Esophagus squamous epithelium (tissue), 5 donors: ENCODE data around the gene ARRB1. TPM values are rescaled to one million over a fixed set of nuclear protein-coding genes. Genes with fewer than 3 reads are reported as not detected.

Experiments
- DNase-seq: peaks from one replicate; lab custom pipeline; 2025; lab: John Stamatoyannopoulos, UW
- H3K27ac ChIP-seq, 4 donors: fragments of 200-600 bp; sonication (generic); one replicate each; pipeline ENCODE4 v1.5.1; 2016 to 2019; ENCODE audit warnings: mild to moderate bottlenecking in 1 of 4
- H3K27me3 ChIP-seq, 4 donors: fragments of 200-600 bp; sonication (generic); 1 replicate in 3 of 4; 2 replicates in 1 of 4; pipeline versions ENCODE4 v1.5.1 to v1.6.0; 2017 to 2021; ENCODE audit warnings: antibody characterized with exemption in 1 of 4
- H3K36me3 ChIP-seq, 3 donors: fragments of 200-600 bp; sonication (generic); one replicate each; pipeline ENCODE4 v1.5.1; 2016 to 2019
- H3K4me1 ChIP-seq, 3 donors: fragments of 200-600 bp; sonication (generic); one replicate each; pipeline ENCODE4 v1.5.1; 2017 to 2019
- H3K4me3 ChIP-seq, 4 donors: fragments of 200-600 bp; sonication (generic); 1 replicate in 3 of 4; 2 replicates in 1 of 4; pipeline ENCODE4 v1.5.1; 2016 to 2019; ENCODE audit warnings: mild to moderate bottlenecking in 2 of 4, moderate library complexity in 1 of 4
- H3K9me3 ChIP-seq, 3 donors: fragments of 200-600 bp; sonication (generic); one replicate each; pipeline ENCODE4 v1.5.1; 2016 to 2019
- CTCF ChIP-seq, 6 experiments: fragments of 450-650 bp in 4 of 6; fragments of 200-600 bp in 2 of 6; sonication (generic) in 2 of 6; IDR thresholded peaks; one replicate each; pipeline ENCODE4 v1.5.1; 2016 to 2019; ENCODE audit warnings: antibody characterized with exemption in 6 of 6, mild to moderate bottlenecking in 4 of 6, moderate library complexity in 4 of 6
- POLR2A ChIP-seq, 4 donors: fragments of 450-650 bp; IDR thresholded peaks; one replicate each; pipeline ENCODE4 v1.6.1; 2017; ENCODE audit warnings: antibody characterized with exemption in 4 of 4, mild to moderate bottlenecking in 4 of 4, moderate library complexity in 3 of 4
- WGBS, 2 donors: methylation state at CpG; one replicate each; pipeline ENCODE4 v1.1.5; 2018; 5-methylcytosine and 5-hydroxymethylcytosine counted together
- intact Hi-C: fragments of 100-400 bp; cut with DNase I; formaldehyde crosslinking; loops from one replicate; pipeline ENCODE4 v1.15.0; 2022
- total RNA-seq, 4 donors: library from RNA; depleted of rRNA; stranded (reverse); fragments of >200 nt; gene quantifications; one replicate each; pipeline ENCODE4 v1.1.0, GENCODE V29; 2016
- donor health status: DM: yes; HTN: yes; CAD: no.

The ARRB1 gene
- total RNA-seq, 4 donors from 2014 or later, result 9.6 to 24.8 (median 17.8) TPM

- no peak for TF ChIP-seq POLR2A (IDR thresholded peaks at IDR 0.05)
- TF ChIP-seq CTCF (IDR thresholded peaks at IDR 0.05), result no peak
- WGBS, 2 donors, result 61 to 79% methylated on average over 7 of the region's 7 CpGs
- Histone ChIP-seq H3K4me1 (peaks cover 16 to 69% (median 40%) of the 10 kb centered on the region in 3 donors), H3K27ac (peak overlapping the region in 2 of 4 donors; percentile 4 to 79), H3K36me3 (no peaks in the 10 kb centered on the region), H3K9me3 (no peaks in the 10 kb centered on the region), H3K27me3 (no peaks in the 10 kb centered on the region), H3K4me3 (no peak overlapping the region)
- intact Hi-C loops, result loop anchor here (10.0 kb wide), 1 partner anchor 61 kb away; no protein-coding TSS in a partner anchor
- no peak for DNase-seq
Measured at GRCh38 chr11:75323609-75324008, 27.9 kb downstream of the ARRB1 start.

GRCh38 chr11:75320643-75321042 lies 30.8 kb downstream of the ARRB1 start:
- TF ChIP-seq POLR2A (IDR thresholded peaks at IDR 0.05), result no peak
- no peak for TF ChIP-seq CTCF (IDR thresholded peaks at IDR 0.05)
- Histone ChIP-seq H3K4me3 (no peak overlapping the region), H3K4me1 (peaks cover 11 to 60% (median 31%) of the 10 kb centered on the region in 3 donors), H3K36me3 (no peaks in the 10 kb centered on the region), H3K27ac (peak overlapping the region in 3 of 4 donors; percentile 3 to 34 (median 13)), H3K27me3 (no peaks in the 10 kb centered on the region), H3K9me3 (no peaks in the 10 kb centered on the region)
- intact Hi-C loops, result loop anchor here (10.0 kb wide), 1 partner anchor 64 kb away; no protein-coding TSS in a partner anchor
- no peak for DNase-seq
- WGBS, 2 donors, result 82 to 92% methylated on average over 4 to 5 of the region's 5 CpGs

- TF ChIP-seq CTCF (IDR thresholded peaks at IDR 0.05) (no peak), POLR2A (IDR thresholded peaks at IDR 0.05) (no peak)
- Histone ChIP-seq H3K4me3 (no peak overlapping the region), H3K27me3 (no peaks in the 10 kb centered on the region), H3K9me3 (no peaks in the 10 kb centered on the region), H3K36me3 (no peaks in the 10 kb centered on the region), H3K27ac (peak overlapping the region in 3 of 4 donors; percentile 3 to 34 (median 13)), H3K4me1 (peaks cover 10 to 60% (median 26%) of the 10 kb centered on the region in 3 donors)
- WGBS, 2 donors, result 75 to 85% methylated on average over 4 to 5 of the region's 6 CpGs
- intact Hi-C loops, result loop anchor here (10.0 kb wide), 1 partner anchor 65 kb away; no protein-coding TSS in a partner anchor
- no peak for DNase-seq
Measured at GRCh38 chr11:75320046-75320618, 31.3 kb downstream of the ARRB1 start.

- H3K9me3 ChIP-seq, result no peaks in the 10 kb centered on the region
- TF ChIP-seq POLR2A (IDR thresholded peaks at IDR 0.05) (no peak), CTCF (IDR thresholded peaks at IDR 0.05) (no peak)
- intact Hi-C loops, result no loop called here
- H3K27ac ChIP-seq, result peak overlapping the region in 3 of 4 donors; percentile 13 to 41 (median 34)
- H3K27me3 ChIP-seq, result no peaks in the 10 kb centered on the region
- no peak for DNase-seq
- H3K4me1 ChIP-seq, result peaks cover 10 to 69% (median 26%) of the 10 kb centered on the region in 3 donors
- H3K36me3 ChIP-seq, result no peaks in the 10 kb centered on the region
- H3K4me3 ChIP-seq, result no peak overlapping the region
- 48 to 55% methylated on average over 6 to 7 of the region's 11 CpGs for WGBS, 2 donors
Measured at GRCh38 chr11:75319035-75319877, 32.2 kb downstream of the ARRB1 start.
